Endometrial microvascular endothelial cells (primary cell): ENCODE results near the gene OR5L1. TPM values are rescaled to one million over a fixed set of nuclear protein-coding genes. Genes with fewer than 3 reads are reported as not detected.

Source experiments
- in situ Hi-C: cut with HindIII; loops from 2 replicates; pipeline ENCODE4 v1.10.0; 2017; ENCODE audit warnings: low sequenced_read_pairs, low pct_unique_long_range_greater_than_20kb; ENCODE audit errors: inconsistent ontology term
- total RNA-seq: library from RNA; depleted of rRNA; stranded (reverse); fragments of >200 nt; gene quantifications from one replicate; pipeline ENCODE4 v1.2.3, GENCODE V29; 2015; ENCODE audit errors: inconsistent ontology term

OR5L1 gene
- total RNA-seq, result not detected

DNA sequence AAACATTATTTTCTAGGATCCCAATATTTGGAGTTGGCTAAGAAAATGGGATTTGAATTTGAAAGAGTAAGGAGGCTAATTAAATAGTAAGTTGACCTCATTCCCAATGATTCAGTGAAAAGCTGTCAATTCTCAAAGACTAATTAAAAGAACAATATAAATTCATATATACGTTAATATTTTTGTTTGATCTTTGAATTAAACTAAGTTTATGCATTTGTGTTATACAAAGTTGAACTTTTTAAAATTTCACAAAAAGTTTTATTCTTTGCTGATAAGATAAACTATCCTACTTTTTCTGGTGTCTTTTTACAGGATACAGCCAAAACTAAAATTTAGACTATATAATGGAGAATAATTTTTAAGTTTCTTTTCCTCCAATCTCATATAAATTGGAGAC, at the start of gene OR5L1:
OR5L1 (plus strand) TSS at position 301 of the 400 bp plus-strand sequence. CDS start 100 bp downstream, outside the sequence.
- in situ Hi-C loops, result no loop called here

DNA sequence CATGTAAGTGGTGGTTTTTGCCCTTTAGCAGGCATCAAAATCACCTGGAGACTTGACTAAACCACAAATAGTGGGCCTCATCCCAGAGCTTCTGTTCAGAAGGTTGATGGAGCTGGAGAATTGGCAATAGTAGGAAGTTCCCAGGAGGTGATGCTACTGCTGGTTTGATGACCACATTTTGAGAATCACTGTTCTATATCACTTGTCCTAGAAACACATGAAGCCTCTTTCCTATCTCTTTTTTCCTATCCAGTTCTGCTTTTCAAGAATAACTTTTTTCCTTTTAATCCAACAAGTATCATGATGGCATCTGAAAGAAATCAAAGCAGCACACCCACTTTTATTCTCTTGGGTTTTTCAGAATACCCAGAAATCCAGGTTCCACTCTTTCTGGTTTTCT, 38.0 kb upstream of the OR5L1 start, which contains the start of gene OR5D13:
OR5D13 (plus strand) TSS at position 301 of the 400 bp plus-strand sequence; CDS start at position 301, 0 bp downstream.
- in situ Hi-C loops, result no loop called here

DNA sequence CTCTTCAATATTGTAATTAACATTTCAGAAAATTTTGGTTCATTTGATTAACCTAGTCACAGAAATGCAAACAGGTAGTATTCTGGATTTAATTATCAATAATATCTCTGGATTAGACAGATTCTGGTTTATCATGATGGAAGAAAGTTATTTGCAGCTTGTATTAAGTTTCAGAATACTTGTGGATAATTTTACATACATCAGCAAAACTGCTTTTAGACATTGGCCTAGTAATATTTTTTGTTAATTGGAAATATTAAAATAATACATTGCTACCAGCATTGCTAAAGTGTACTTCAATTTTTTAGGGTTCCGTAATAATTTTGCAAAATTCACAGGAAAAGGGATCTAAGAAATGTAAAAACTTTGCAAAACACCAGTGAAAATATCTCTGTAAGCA, 19.6 kb upstream of the OR5L1 start:
- in situ Hi-C loops, result no loop called here

DNA sequence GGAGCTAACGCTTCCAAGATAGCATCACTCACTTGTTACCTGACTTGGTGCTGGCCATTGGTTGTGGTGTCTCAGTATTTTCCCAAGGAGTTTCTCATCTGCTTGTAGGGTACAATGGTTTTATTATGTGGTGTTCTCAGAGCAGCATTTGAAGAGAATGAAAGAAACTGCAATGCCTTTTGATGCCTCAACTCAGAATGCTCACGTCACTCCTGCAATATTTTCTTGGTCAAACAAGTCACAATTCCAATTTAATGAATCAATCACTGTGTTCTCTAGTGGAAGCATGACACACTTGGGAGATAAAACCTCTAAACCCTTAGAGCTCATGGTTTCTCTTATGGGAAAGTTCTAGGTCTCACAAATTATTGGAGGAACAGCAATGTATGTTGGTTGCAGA, 17.8 kb upstream of the OR5L1 start:
- in situ Hi-C loops, result no loop called here

DNA sequence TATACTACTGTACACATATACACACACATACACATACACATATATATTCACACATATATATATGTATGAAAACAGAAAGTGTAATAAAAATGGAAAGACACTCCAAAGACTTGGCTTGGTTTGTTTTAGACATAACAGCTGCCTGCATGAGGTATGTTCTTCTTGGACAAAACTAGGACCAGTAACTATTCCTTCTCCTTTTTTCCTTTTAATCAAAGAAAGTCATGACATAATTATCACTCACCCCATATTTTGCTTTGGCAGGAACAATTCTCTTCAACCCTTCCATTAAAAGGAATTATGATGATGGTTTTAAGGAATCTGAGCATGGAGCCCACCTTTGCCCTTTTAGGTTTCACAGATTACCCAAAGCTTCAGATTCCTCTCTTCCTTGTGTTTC, 15.9 kb upstream of the OR5L1 start, which contains the start of gene OR5D14:
OR5D14 (plus strand) TSS at position 301 of the 400 bp plus-strand sequence; CDS start at position 301, 0 bp downstream.
- in situ Hi-C loops, result no loop called here

DNA sequence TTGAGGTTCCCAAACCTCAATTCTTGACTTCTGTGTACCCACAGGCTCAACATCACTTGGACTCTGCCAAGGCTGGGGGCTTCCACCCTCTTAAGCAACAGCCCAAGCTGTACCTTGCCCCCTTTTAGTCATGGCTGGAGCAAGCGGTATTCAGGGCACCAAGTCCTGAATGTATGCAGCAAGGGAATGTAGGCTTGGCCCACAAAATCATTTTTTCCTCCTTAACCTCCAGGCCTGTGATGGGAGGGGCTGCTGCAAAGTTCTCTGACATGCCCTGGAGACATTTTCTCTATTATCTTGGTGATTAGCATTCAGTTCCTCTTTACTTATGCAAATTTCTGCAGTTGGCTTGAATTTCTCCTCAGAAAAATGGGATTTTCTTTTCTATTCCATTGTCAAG, 4.9 kb upstream of the OR5L1 start:
- in situ Hi-C loops, result no loop called here

DNA sequence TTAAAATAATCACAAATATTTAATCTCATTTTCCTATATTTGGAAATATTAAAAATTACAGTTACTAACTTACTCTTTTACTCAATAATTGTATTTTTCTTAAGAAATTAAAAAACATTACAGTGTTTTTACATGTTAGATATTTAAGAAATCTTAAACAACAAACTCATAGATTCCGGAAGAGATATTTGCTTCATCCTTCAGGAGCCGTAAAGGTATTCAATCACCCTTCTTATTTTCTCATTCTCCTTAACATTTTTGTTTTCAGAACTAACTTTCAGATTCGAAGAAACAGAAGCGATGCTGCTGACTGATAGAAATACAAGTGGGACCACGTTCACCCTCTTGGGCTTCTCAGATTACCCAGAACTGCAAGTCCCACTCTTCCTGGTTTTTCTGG, 8.2 kb downstream of the OR5L1 start, which contains the start of gene OR5D18:
OR5D18 (plus strand) TSS at position 301 of the 400 bp plus-strand sequence; CDS start at position 301, 0 bp downstream.
- in situ Hi-C loops, result no loop called here

DNA sequence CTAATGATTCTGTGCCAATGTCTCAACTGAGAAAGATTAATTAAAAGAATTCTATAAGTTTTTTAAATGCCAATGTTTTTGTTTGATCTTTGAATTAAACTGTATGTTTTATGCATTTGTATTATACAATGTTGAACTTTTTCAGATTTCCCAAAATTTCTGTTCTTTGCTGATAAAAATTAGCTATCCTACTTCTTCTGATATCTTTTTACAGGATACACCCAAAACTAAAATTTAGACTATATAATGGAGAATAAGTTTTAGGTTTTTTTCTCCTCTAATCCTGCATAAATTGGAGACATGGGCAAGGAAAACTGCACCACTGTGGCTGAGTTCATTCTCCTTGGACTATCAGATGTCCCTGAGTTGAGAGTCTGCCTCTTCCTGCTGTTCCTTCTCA, 15.8 kb downstream of the OR5L1 start, which contains the start of gene OR5L2:
OR5L2 (plus strand) TSS at position 301 of the 400 bp plus-strand sequence; CDS start at position 301, 0 bp downstream.
- in situ Hi-C loops, result no loop called here

DNA sequence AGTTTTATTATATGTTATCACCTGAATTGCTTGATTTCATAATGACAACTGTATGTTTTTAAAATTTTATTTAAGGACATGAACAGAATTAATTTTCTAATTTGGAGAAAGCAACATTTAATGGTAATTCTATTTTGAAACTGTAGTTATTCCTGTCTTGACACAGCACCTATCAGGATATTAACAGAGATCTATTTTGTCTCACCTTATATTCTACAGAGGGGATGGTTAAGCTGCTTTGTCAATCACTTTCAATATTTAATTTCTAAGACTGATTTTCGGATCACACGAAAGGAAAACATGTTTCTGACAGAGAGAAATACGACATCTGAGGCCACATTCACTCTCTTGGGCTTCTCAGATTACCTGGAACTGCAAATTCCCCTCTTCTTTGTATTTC, 27.3 kb downstream of the OR5L1 start, which contains the start of gene OR5D16:
OR5D16 (plus strand) TSS at position 301 of the 400 bp plus-strand sequence; CDS start at position 301, 0 bp downstream.
- in situ Hi-C loops, result no loop called here

DNA sequence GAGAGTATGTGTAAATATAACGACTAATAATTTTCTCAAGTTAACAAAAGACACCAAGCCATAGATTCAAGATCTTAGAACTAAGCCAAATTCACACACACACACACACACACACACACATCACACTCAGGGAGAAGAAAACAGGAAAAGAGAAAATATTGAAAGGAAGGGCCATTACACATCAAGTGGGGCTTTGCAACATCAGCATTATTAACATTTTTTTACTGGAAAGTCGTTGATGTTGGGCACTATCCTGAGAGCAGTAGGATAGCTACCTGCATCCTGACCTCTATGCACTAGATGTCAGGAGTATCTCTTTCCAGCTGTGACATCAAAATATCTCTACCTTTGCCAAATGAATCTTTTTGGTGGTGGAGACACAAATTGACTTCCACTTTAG, 36.3 kb downstream of the OR5L1 start:
- in situ Hi-C loops, result no loop called here

DNA sequence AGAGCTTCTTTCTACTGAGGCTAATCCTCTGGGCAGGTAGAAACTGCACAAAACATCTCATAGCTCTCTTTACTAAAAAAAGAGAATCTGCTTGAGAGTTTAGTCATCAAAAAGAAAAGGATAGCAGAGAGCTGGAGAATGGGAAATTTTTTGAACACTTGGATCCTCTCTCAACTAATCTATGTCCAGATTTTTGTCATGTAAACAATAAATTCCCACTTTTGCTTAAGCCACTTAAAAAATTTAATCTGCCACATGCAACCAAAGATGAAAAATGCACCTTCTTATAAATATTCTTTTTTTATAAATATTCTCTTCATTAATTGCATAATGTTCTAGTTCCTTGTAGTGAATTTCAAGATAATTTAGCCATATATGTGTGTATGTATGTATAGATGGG, 37.9 kb downstream of the OR5L1 start:
- in situ Hi-C loops, result no loop called here

DNA sequence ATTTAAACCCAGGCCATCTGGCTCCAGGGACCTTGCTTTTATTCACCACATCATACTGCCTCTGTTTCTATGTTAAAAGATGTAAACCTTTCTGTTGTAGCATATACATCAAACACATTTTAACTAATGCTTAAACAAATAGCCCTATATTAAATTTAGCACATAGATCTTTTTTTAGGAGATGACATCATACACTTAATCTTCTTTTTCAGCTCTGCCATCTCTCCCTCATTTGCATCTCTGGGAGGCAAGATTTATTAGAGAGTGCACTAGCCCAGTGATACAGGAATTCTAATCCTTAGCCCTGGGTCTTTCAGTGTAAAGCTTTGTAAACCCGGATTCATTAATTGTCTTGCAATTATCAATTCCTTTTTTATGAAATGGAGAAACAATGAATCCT, 41.0 kb downstream of the OR5L1 start:
- in situ Hi-C loops, result no loop called here

DNA sequence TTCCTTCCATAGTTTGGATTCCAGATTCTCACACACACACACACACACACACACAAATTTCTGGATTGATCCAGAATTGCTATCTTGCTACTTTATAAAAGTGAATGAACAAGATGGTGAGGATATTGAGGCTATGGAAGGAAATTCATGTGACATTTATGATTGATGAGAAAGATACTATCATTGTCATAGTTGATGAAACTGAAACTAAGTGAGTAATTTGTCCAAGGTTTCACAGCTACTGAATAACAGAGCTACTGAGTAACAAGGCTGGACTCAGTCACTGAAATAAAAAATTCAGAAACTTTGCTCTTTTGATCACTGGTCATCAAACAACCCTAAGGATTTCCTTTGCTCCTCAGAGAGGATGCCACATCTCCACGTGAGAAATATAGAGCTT, 43.5 kb downstream of the OR5L1 start:
- in situ Hi-C loops, result no loop called here

Other genes starting within 250 kb of the OR5L1 start
- gene OR4C16, start 239.2 kb upstream of the OR5L1 start, total RNA-seq, result not detected
- not detected for gene OR4C11, start 203.7 kb upstream of the OR5L1 start, total RNA-seq
- gene OR4P4, start 176.3 kb upstream of the OR5L1 start, total RNA-seq, result not detected
- gene OR4S2, start 163.0 kb upstream of the OR5L1 start, total RNA-seq, result not detected
- gene OR4C6, start 149.2 kb upstream of the OR5L1 start, total RNA-seq, result not detected
- not detected for gene OR5D13, start 37.9 kb upstream of the OR5L1 start, total RNA-seq
- not detected for gene OR5D14, start 15.8 kb upstream of the OR5L1 start, total RNA-seq
- not detected for gene OR5D18, start 8.3 kb downstream of the OR5L1 start, total RNA-seq
- gene OR5L2, start 15.9 kb downstream of the OR5L1 start, total RNA-seq, result not detected
- not detected for gene OR5D16, start 27.4 kb downstream of the OR5L1 start, total RNA-seq
- not detected for gene TRIM51, start 71.9 kb downstream of the OR5L1 start, total RNA-seq
- not detected for gene OR5W2, start 103.2 kb downstream of the OR5L1 start, total RNA-seq
- gene OR5I1, start 125.0 kb downstream of the OR5L1 start, total RNA-seq, result not detected
- not detected for gene OR10AG1, start 158.6 kb downstream of the OR5L1 start, total RNA-seq
- gene OR5F1, start 183.3 kb downstream of the OR5L1 start, total RNA-seq, result not detected
- not detected for gene OR5AS1, start 216.3 kb downstream of the OR5L1 start, total RNA-seq